Measurements from ENCODE around the gene NEURL3.

GRCh38 chr2:96486696-96487095, 18.5 kb downstream of the NEURL3 start:
- TF ChIP-seq CTCF (IDR thresholded peaks at IDR 0.05): no peak
- TF ChIP-seq POLR2A (IDR thresholded peaks at IDR 0.05): no peak
- TF ChIP-seq POLR2AphosphoS5 (IDR thresholded peaks at IDR 0.05): no peak

Measured in prostate gland (tissue), 2 donors.